HG03025 (cell line): ENCODE measurements around the gene ZC3H7A.
A peak's percentile ranks its signal among the peaks of the same experiment; 100 is the strongest.

Experiments used
- ATAC-seq: cut with Tn5 transposase; IDR thresholded peaks from one replicate; pipeline ENCODE4 v1.9.1; 2021; ENCODE audit warnings: mild to moderate bottlenecking, moderate library complexity; ENCODE audit not compliant: unreplicated experiment, low FRiP score

Gene ZC3H7A

DNA sequence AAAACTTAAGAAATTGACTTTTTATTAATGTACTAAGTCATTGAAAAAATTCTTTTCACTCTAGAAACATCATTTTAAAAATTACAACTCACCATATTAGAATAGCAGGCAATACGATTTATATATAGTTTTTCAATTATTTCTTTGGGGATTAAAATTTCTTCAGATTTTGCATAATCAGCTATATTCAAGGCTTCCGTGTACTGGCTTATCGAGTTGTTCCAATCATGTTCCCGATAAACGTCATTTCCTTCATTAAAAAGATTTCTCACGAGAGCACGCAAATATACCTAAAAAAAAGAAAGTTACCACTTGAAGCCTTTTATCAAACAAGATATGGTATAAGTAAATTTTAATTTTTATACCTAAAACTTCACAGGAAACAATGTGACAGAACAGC, 18.0 kb downstream of the ZC3H7A start:
- ATAC-seq = no peak

DNA sequence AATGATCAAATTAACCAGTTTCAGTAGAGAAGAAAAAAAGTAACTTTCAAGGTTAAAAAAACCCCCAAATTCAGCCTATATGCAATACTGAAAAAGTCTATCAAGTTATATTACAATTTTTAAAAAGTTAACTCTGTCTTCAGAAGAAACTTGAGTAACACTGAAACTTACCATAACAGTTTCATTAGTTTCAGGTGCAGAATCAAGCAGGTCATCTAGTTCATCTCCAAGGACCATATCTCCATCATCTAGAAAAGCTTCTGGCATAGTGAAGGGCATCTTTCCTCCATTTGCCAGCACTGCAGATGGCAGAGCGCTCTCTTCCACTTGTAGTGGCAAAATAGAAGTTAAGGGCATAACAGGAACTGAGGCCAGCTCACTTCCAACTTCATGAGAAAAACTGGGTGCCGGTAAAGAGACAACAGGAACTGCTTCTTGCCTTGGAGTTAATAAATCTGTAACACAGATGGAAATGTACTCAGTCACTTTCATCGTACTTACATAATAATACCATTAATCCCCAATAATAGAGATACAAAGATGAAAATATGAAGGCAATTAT, 22.9 kb downstream of the ZC3H7A start:
- ATAC-seq = no peak

DNA sequence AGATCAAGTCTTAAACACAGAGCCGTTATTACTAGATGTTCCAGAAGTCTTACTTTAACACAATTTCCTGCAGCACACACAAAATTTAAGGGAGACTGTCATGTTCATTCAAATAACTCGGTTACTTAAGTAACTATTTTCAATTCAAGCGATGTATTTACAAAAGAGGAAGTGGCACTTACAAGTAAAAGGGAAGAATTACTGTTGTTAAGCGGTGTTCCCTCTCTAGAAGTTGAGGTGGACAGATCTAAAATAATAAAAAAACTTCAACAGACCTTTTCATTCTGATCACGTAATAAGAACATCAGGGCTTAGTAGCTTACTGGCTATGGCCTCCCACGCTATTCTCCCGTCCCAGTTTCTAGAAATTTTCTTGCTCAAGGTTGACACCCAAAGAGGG, 28.2 kb downstream of the ZC3H7A start:
- ATAC-seq = no peak

DNA sequence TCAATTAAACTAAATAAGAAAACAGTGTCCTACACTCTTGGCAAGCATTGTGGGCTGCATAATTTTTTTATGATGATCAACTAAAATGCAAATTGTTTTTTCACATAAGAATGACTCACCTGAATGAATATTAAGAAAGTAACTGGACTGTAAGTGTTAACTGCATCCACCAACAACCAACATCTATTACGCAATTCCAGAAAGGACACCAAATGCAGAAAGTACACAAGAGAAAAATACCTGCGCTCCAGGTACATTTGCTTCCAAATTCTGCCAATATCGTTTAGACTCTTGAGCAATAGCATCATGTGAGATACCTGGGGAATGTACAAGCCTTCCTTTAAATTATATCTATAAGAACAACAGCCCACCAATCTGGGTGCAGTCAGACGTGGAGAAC, 34.6 kb downstream of the ZC3H7A start:
- no peak for ATAC-seq

DNA sequence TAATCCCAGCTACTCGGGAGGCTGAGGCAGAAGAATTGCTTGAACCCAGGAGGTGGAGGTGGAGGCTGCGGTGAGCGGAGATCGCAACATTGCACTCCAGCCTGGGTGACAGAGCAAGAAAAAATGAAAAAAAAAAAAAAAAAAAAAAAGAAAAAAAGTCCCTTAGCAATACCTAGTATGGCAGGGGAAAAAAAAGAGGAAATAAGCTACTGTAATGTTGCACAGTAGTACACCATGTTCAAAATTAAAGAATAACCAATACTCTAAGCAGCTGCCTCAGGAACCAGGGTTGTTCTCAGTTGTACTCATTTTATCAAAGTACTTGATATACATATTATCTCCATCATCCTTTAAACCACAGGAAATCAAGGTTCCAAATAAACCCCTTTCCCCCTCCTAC, 37.1 kb downstream of the ZC3H7A start:
- ATAC-seq = no peak

DNA sequence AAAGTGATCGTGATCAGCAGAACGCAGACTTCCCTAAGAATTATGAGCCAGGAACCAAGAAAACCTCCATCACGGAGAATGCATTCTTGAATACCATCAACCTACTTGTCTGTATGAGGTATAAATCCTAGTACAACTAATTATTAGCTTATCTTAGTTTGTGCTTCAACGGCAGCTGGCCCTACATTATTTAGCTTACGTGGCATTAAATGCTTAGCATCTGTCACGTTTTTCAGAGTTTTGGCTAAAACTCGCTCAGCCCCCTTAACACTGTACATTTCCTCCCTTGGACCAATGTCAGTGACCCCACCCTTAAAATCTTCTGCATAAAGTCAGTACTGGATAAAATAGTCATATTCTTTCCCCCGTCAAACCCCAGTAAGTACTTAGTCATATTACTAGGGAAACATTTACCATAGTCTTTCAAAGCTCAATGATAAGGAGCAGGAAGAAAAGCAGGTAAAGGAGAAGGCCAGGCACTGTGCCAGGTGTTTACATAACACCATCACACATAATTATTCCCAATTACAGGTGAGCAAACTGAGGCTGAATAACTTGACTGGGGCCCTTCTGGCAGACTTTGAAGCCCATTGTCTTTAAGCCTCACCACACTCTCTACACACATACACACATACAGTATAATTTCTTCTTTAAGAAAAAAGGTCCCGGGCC, 37.8 kb downstream of the ZC3H7A start:
- ATAC-seq = no peak

DNA sequence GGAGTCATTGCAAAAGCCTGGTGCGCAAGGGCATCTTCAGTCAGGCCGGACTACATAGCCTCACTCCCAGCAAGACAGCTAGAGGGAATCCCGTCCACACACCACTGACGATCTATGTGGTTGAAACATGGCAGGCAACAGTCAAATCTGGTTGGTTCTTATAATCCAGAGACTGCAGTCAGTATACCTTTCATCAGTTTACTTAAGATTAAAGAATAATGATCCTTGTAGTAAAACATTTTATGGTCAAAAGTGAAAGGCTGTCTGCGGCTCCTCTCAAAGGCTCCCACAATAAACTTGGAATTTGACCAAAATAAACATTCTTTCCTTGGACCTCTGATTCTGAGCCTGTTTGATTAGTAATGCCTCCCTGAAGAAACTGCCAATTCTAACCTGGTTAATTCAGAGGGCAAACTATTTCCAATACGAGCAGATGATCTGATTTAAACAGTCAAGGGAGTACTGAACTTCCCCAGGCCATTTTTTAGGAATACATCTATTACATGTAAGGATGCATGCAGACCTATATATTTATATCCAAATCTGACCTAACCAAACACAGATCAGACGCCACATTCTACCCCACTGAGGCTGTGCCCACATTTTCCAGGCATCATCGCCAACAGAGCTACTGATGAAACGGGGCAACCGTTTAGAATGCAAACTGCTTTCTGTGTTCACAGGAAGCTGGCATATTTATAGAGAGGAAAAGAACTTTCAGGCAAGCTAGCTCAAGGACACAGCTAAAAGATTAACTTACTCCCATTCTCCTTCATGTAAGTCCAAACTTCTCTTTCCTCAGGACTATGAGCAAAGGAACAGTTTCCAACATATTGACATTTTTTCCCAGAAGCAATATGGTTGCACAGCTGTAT, 39.1 kb downstream of the ZC3H7A start:
- no peak for ATAC-seq

DNA sequence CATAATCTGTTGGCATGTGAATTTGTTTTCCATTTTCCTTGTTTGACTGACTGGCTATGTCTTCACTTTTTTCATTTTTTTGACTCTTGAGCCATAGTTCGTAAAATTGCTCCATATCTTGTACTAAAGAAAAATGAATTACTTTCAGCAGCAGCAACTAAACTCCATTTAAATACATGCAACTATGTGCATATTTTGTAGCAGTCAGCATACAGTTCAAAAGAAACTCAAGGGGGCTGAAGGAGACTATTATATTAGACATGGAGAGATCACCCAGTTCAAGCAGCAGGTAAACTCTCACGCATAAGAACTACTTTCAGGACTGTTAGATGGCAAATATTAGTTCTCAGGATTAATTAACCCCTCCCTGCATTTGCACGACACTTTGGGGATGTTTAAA, 40.8 kb downstream of the ZC3H7A start:
- no peak for ATAC-seq

DNA sequence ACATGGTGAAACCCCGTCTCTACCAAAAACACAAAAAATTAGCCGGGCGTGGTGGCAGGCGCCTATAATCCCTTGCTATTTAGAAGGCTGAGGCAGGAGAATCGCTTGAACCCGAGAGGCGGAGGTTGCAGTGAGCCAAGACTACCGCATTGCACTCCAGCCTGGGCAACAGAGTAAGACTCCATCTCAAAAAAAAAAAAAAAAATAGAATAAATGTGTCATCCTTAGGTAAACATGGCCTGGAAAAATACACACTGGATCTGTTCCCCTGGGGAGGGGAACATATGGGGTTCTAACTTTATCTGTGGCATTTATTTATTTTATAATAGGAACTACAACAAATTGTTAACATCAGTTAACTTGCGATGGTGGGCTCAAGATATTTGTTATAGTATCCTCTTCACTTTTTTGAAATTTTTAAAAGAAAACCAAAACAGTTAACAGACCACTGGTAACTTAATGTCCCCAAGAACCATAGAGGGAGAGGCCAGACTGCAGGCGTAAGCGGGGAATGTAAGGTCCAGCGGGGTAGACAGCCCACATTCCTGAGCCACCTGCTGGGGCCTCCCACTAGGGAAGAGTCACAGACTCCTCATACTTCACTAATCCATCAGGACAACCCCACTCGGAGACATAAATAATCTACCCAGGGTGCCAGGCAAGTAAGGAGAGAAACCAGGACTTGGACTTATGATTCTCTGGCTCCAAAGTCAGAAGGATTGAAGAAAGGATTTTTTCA, 41.9 kb downstream of the ZC3H7A start:
- no peak for ATAC-seq

DNA sequence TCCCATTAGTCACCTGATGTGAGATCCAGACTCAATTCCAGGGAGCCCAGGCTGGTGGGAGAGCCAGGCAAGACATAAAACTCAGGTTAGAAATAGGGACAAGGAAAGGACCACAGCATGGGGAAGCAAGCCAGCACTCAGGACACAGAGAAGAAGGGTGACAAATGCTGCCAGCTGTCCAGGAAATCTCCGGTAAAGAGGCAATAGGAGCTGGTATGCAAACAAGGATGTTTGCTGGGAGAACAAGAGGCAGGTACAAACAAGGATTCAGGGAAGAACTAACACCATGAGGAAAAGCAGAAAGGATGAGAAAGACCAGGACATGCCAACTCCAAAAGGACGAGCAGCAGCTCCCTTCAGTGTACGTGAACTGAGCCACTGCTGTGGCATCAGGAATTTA, 44.2 kb downstream of the ZC3H7A start:
- no peak for ATAC-seq

DNA sequence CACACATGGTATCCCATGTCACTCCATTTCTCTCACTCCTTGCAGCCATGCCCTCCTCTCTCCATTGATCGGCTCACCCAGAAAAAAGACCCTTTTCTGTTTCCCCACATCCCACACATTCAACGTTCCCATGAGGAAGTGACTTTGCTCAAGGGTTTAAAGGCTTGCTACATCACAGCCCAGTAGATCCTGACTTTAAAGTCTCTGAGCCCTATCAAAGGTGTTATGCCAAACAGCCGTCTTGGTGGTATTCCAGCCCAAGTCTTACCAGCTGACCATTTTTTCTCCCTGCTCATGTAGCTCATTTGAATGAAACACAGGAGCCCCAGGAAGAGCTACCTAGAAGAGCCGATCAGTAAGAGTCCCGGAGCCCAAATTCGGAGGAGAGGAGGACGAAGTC, 47.0 kb downstream of the ZC3H7A start:
- no peak for ATAC-seq

DNA sequence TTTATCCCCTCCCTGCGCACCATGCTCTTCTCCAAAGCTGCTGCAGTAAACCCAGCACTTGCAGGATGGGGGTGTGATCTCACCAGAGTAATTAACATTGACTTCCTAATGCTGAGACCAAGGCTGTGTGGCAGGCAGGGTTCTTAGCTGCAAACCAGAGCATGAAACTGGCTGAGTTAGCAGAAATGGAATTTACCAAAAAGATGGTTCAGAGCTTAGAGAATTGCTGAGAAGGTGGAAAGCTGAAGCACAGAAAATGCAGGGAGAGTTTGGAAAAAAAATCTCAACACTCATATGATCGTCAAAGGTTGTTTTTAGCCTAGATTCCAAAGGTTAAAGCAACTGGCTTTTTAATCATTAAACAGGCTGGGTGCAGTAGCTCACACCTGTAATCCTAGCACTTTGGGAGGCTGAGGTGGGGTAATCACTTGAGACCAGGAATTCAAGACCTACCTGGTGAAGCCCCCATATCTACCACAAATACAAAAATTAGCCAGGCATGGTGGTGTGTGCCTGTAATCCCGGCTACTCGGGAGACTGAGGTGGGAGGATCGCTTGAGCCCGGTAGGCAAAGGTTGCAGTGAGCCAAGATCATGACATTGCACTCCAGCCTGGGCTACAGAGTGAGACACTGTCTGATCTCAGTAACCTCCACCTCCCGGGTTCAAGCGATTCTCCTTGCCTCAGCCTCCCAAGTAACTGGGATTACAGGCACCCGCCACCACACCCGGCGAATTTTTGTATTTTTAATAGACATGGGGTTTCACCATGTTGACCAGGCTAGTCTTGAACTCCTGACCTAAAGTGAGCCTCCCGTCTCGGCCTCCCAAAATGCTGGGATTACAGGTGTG, 48.4 kb downstream of the ZC3H7A start:
- ATAC-seq = no peak

DNA sequence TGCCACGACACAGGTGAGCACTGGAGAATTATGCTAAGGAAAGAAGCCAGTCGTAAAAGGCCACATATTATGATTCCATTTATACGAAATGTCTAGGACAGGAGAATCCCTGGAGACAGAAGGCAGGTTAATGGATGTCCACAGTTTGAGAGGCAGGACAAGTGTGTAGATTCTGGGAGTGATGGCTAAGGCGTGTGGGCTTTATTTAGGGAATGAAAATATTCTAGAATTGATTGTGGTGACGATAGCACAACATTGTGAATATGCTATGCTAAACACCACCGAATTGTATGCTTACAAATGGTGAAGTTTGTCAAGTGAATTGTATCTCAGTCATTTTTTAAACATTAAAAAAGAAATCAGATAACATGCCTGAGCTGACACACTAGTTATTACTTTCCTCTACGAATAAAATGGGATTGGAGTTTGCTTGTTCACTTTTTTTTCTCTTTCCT, 49.1 kb downstream of the ZC3H7A start:
- no peak for ATAC-seq

DNA sequence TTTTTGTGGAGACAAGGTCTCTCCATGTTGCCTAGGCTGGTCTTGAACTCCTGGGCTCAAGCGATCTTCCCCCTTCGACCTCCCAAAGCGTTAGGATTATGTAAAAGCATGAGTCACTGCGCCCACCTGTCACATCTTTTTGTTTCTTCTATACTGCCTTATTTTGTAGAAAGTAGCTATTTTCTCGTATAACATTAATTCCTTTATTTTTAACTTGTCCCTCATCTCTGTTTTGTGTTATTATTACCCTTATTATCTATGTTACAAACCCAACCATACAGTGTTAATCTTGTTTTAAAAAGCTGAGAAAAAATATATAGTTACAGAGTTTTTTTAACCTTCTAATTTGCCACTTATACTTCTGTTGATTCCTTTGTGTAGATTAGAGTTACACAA, 53.0 kb downstream of the ZC3H7A start:
- no peak for ATAC-seq

DNA sequence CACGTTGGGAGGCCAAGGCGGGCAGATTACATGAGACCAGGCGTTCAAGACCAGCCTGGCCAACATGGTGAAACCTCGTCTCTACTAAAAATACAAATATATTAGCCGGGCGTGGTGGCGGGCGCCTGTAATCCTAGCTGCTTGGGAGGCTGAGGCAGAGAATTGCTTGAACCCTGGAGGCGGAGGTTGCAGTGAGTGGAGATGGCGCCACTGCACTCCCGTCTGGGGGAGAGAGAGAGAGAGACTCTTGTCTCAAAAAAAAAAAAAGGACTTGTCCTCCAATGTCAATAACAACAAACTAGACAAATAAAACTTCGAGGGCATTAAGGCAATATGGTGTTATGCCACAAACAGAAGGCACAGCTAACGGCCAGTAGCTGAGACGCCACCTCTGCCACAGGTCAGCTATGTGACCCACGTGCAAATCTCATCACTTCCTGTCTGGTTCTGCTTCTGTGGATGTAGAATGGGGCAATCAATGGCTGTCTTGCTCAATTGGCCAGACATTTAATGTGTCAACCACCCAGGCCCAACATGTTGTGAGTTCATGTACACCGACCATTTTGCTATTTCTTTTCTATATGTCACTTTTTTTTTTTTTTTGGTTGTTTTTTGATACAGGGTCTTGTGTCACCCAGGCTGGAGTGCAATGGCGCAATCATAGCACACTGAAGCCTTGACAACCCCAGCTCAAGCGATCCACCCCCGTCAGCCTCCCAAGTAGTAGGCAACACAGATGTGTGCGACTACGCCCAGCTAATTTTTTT, 53.6 kb downstream of the ZC3H7A start:
- ATAC-seq = no peak

DNA sequence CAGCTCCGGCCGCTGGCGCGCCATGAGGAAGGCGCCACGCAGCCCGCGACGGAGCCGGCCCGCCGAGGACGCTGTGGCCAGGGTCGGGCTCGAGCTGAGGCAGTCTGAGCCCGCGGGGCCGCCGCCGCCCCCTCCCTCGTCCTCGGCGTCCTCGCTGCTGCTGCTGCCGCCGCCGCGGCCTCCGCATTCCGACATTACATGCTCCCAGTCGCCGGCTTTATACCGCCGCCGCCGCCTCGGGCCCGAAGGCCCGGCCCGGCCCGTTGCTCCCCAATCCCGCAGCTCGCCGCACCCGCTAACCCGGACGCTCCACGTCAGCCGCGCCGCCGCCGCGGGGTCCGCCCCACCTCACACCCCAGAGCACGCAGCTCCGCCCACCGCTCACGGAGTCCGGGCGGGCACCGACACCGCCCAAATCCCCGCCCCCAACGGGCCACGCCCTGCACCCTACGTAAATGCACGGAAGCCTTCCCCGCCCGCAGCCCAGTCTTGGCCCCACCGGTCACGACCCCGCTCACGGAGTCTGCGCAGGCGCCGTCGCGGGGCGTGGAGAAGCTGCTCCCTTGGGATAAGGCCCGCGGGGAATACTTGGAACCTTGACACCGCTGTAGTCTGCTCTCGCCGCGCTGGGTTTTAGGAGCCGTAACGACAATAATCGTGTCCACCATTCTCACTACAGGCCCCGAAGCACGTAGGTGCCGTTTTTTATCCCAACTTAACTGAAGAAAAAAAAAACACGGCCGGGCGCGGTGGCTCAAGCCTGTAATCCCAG, 54.3 kb downstream of the ZC3H7A start, which contains the start of gene TXNDC11:
Gene TXNDC11, minus strand, starts transcription at position 322 of the 772 bp plus-strand sequence. Its CDS starts 127 bp downstream, at position 195.
- peak; percentile 84 for ATAC-seq

DNA sequence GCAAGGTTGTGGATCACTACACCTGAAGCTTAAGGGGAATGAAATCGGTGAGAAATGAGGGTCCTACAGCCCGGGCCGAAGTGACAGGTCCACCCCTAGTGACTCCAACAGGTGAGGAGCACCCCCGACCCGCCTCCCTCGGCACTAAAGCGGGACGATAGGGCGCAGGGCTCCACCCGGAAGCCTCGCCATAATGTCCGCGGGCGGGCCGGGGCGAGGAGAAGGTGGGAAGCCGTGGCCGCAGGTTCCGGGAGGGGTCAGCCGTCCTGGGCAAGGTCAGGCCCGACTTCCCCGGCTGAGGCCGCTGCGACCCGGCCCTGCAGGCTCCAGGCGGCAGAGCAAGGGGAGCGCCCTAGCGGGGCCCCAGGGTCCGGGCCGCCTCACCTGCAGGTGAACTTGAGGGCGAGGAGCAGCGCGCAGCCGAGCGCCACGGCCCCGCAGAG, 54.9 kb downstream of the ZC3H7A start:
- peak; percentile 17 for ATAC-seq

DNA sequence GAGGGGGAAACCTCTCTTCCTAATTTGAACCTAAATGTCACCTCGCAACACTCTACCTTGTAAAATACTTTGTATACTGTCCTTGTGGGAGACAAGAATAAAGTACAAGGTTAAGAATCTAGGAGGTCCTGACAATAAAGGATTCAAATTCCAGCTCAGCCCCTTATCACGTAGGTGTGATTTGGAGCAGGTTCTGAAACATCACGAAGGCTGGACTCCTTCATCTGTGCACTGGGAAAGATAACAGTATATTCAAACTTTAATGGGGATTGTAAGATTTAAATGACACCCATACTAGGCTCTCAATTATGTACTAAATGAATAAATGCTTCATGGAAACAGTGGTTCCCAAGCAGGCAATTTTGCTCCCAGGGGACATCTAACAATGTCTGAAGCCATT, 56.5 kb downstream of the ZC3H7A start:
- ATAC-seq = no peak
